ENCODE measurements around the gene PHF19.
A peak's percentile ranks its signal among the peaks of the same experiment; 100 is the strongest.

PHF19 gene

DNA sequence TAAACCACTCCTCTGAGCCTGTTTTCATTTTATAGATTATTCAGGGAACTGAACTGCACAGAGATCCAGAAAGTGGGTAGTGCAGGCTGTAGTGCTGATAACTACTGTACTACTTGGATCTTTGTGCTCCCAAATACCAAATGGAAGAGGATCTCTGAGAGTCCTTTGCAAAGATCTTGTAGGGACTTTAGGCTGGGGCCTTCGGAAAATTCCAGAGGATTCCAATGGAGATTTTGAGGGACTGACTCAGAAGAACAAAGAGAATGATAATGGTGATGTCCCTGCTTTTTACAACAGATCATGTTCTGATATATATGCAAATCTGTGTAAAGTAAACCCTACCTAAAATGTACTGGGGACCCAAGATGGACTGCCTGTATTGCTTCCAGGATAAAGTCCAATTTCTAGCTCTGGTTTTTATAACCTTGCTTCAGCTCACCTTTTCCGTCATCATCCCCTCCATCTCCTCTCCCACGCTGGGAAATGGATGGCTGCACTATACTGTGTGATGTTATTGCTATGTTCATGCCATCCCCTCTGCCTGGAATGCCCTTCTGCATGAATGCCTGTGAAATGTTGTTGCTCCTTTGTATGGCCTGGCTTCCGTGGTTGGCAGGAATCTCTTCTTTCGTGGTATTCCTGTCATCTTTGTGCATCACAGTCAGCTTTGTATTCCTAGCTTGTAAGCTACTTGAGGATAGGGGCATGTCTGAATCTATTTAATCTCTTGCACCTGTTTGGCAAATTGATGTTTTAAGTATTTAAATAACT, 24.6 kb downstream of the PHF19 start:
- no peak for DNase-seq (ENCODE audit: low read depth)

DNA sequence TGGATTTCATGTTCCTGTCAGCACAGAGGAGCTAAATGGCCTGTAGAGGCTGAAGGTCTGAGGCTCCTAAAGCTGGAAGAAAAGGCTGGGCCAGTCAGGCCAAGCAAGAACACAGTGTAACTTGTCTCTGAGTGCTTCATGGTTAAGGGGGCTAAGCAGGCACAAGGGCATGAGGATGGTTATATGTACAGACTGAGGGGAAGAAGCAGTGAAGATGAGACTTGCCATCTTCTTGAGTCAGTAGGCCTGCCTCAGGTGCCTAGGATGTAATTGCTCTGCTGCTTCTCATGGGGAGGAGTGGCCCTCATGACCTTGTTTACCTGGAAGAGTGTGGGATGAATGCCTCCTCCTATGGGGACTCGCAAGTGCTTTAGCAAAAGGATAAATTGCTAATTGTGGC, 25.5 kb downstream of the PHF19 start:
- DNase-seq (ENCODE audit: low read depth) = no peak

DNA sequence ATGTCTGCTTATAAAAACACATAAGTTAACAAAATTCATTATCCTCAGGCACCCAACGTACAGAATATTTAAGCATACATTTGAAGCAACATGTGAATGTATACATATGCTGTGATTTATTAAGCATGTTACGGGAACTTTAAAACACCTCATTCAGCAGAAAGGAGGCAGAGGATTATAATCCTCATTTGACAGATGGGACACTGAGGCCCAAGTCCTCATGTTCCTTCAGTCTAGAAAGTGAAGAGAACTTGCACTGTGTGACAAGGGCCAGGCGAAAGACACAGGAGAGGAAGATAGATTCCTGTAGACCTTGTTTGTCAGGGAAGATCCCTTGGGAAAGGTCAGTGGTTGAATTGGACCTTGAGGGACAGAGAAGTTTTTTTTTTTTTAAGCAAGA, 26.7 kb downstream of the PHF19 start:
- DNase-seq (ENCODE audit: low read depth) = no peak

DNA sequence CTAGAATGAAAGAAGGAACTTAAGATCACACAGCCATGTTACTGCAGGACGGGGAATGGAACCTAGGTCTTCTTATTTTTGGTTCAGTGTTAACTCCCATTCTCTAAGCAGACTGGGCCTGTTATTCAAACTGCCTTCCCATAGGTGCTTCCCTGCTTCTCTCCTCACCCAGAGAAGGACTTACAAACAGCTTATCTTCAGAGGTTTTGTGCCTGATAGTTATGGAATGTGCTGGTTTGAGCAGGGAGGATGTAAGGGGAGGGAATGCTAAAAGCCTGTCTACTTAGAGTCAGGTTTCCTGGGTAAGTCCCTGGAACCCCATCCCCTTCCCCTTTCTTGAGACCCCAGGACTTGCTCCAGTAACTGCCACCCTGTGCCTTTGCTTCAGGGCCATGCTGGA, 30.1 kb downstream of the PHF19 start:
- DNase-seq (ENCODE audit: low read depth) = no peak

DNA sequence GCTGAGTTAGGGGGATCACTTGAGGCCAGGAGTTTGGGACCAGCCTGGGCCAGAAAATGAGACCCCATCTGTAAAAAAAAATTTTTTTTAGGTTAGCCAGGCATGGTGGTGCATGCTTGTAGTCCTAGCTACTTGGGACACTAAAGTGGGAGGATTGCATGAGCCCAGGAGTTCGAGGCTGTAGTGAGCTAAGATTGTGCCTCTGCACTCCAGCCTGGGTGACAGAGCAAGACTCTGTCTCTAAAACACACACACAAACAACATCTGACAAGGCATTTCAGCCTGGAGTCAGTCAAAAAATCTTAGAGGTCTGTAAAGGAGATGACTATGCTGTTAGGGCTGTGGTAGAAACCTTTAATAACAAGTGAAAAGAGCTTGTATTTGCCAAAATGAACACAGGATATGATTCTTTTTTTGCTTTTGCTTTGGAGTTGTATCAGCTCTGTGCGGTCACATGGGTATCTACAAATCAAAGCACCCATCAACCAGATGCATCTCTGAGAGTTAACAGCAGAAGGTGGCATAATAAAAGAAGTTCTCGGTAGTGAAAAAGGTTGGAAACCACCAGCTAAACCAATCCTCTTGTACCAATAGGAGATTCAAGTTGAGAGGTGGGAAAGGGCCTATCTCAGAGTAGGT, 30.6 kb downstream of the PHF19 start:
- no peak for DNase-seq (ENCODE audit: low read depth)

DNA sequence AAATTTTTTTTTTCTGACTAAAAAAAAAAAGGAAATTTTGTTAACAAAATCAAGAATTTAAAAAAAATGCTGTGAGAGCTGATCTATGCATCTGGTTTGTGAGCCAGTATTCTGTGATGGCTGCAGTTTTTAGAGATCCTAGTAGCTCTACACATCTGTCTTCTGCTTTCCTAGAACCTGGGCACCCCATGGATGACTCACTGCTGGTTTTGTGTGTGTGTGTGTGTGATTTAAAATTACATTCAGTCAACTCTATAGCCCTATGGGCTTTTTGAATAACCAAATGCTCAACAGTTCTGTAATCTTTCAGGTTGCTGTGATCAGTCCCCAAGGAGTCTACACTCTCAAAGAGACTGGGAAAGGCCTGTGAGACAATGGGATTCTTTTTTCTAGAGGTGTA, 31.7 kb downstream of the PHF19 start:
- no peak for DNase-seq (ENCODE audit: low read depth)

DNA sequence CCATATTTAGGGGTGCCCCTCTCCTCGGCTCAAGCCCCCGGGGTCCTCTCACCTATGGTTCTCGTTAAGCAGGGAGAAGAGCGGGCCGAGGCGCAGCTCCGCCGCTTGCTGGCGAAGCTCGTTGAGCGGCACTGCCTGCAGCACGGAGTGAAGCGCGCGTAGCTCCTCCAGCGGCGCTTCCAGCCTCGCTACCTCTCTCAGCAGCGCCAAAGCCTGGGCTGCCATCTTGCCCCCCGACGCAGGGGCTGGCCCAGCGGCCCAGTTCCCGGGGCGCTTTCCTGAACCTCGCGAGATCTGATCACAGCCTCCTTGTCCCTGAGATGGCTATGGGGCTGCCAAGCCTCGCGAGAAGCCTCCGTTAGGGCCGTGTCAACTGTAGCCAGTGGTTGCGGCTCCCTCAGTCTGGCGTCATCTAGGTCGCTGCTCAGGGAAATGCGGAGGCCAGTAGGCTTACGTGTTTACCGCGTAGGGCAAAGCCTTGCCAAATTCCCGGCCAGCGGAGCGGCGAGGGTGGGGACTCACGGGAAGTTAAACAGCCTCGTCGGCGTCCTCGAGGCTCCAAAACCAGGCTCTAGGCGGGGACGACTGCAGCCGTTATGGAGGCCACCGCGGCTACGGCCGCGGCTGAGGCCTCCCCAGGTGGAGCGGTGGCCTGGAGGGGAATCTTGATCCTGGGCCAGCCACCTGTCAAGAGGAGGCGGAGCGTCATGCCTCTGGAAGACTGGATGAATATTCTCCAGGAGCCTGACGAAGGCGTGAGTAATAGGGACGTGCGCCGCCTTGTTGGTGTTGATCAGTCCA, 34.1 kb downstream of the PHF19 start, which contains the start of gene PSMD5:
Gene PSMD5, minus strand, starts transcription at position 238 of the 801 bp plus-strand sequence. Its CDS starts 13 bp downstream, at position 225.
- DNase-seq (ENCODE audit: low read depth) = peak; percentile 81

DNA sequence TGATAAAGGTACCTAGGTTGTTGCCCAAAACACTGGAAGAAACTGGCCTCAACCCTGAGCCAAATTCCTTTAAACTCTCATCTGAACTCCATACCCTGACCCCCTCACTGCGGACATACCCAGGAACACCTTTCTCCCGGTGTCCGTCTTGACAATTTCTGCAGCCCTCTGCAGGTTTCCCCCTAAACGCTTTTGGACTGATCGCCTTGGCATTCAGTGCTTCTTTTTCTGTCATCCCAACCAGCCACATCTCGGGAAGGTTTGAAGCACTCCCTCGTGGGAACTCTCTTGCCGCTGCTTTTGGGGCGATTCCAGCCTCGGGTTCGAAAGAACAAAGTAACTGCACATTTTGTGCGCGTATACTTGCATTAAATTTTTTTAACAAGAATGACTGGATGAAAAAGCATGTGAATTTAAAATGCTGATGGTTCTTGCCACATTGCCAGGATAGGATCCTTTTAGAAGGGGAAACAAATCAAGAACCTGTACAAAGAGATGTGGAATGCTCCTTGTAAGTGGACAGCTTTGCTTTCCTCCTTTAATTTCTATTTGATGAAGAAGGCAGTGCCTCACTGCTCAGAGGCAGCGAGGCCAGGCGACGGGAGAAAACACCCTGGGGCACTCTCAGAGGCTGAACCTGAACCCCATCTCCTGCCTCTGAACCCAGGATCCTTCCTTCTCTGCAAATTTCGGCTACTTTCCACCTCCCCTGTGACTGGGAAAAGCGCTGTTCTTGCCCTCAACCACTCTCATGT, 34.9 kb downstream of the PHF19 start:
- no peak for DNase-seq (ENCODE audit: low read depth)

DNA sequence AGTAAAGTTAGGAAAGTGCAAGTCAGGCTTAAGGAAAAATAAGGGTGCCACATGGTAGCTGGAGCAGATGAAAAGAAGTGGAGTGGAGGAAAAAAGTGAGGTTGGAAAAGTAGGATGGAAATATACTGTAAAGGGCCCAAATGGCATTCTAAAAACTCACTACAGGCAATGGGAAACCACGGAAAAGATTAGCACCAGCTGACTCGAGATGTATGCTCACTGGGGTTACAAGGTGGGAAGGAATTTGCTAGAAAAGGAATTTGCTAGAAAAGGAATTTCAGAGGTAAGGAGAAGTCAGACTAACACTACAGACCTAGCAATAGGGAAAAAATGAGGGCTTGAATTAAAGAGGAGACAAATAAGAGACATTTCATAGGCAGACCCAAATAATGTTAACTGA, 37.8 kb downstream of the PHF19 start:
- DNase-seq (ENCODE audit: low read depth) = no peak

DNA sequence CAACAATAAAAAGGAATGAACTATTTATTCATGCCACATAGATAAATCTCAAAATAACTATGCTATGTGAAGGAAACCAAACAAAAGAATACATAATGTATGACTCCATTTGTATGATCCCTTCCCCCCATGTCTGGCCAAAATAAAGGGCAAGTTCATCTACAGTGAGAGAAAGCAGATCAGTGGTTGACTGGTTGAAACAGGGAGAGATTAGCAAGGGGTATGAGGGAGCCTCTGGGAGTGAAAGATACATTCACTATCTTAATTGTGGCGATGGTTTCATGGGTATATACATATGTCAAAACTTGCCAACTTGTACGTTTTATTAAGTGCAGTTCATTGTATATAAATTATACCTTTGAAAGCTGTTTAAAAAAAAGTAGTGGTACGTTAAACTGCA, 39.1 kb downstream of the PHF19 start:
- DNase-seq (ENCODE audit: low read depth) = no peak

DNA sequence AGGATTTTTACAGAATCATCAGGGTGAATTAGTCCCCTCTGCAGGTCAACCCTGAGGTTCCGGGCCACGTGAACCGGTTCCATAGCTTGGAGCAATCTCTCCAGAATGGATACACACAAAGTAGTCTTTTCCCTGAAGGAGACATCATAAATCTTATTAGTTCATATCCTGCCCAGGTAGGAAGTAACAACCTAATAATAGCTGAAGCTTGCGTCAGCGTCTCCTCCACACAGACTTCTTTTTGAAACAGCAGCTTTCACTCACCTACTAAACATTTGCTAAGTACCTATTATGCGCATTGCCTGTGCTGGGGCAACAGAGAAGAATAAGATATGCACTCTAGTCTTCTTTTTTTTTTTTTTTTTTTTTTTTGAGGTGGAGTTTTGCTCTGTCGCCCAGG, 43.7 kb downstream of the PHF19 start:
- no peak for DNase-seq (ENCODE audit: low read depth)

DNA sequence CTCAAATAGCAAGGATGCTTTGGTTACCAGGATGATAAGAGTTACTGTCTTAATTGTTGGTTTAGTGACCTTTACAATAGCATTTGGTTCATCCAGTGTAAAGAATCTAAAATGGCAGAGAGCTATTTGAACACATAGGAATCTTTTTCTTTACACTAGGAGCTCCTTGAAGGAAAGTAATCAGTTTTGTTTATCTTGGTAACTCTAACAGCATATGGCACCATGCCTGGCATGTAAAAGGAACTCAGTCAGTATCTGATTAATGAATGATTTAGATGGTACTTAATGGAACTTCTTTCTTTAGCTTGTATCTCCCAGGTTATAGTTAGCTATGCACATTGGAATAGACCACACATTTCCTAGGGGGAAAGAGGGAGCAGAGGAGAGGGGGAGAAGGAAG, 44.2 kb downstream of the PHF19 start:
- no peak for DNase-seq (ENCODE audit: low read depth)

DNA sequence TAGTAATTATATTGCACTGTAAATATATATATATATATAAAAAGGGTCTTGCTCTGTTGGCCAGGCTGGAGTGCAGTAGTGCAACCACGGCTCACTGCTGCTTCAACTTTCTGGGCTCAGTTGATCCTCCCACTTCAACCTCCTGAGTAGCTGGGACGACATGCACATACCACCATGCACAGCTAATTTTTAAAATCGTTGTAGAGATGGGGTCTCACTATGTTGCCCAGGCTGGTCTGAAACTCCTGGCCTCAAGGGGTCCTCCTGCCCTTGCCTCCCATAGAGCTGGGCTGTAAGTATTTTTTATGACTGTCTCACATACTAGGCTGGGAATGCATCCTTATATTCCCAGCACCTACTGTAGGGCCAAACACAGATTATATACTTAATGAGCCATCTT, 46.1 kb downstream of the PHF19 start:
- no peak for DNase-seq (ENCODE audit: low read depth)

DNA sequence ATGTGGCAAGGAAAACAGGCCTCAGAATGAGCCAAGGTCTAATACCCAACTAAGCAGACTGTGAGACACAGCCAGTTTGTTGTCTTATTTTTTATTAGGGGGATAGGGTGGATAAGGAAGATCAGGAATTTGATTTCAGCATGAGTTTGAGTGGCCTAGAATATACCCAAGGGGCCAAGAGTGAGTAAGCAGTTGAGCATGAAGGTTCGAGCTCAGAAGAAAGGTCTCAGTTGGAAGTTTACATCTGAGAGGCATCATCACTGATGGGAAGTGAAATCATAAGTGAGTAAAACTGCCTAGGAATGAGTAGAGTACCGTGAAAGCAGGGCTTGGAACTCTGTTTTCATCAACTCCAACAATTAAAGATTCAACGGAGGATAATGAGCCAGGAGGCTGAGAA, 46.8 kb downstream of the PHF19 start:
- no peak for DNase-seq (ENCODE audit: low read depth)

DNA sequence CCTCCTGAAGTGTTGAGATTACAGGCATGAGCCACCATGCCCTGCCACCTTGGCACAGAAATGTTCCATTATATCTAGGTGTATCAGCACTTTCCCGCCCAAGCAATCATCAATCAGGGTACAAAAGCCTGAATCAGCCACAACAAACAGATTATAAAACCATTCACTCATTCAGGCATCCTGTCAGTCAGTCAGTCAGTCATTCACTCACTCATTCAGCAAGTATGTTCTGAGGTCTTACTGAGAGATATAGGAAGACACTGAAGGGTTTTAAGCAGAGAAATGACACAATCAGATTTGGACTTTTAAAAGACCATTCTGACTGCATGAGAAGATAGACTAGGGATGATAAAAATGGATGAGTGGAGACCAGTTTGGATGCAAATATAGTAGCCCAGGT, 47.3 kb downstream of the PHF19 start:
- DNase-seq (ENCODE audit: low read depth) = no peak

DNA sequence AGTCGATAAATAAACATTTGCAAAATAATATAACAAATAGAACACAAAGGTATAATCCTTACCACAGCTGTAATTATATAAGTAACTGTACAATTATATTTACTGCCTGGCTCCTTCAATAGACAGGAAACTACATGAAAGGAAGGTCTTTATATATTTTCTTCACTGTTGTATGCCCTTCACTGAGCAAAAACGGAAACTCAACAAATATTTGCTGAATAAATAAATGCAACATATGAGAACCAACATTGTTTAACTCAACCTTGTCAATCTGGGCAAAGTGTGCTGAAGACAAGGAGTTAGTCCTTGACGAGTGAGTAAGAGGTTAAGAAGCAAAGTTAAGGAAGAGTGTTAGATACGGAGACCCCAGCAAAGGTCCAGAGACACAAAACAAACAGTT, 56.9 kb downstream of the PHF19 start:
- no peak for DNase-seq (ENCODE audit: low read depth)

DNA sequence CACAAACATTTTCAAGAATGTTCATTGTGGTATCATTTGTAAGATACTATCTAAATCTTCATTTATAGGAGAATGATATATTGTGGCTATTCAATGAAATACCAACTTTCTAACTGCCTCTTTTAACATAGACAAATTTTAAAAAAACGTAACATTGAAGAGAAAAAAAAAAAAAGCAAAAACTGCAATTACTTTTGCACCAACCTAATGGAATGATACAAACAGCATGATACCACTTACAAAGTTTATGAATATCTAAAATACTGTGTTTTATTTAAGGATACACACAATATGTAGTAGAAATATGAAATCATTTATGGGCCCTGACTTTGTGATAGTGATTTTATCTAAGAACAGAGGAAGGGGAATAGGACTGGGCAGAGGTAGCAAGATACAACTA, 58.4 kb downstream of the PHF19 start:
- no peak for DNase-seq (ENCODE audit: low read depth)

DNA sequence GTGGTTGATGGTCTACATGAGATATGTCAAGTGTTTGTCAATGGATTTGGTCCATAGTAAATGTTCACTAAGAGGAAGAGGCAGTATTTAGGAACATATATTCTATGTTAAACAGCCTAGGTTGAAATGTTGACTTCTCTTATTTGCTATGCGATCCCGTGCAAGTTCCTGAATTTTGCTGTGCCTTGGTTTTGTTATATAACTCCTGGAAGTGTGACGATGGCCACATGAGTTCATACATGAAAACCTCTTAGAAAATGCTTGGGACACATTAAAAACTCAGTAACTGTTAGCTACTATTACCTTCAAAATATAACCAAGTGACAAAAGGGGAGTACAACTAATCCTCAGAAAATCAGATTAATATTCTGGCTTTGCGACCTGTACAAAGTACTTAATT, 61.9 kb downstream of the PHF19 start:
- DNase-seq (ENCODE audit: low read depth) = no peak

DNA sequence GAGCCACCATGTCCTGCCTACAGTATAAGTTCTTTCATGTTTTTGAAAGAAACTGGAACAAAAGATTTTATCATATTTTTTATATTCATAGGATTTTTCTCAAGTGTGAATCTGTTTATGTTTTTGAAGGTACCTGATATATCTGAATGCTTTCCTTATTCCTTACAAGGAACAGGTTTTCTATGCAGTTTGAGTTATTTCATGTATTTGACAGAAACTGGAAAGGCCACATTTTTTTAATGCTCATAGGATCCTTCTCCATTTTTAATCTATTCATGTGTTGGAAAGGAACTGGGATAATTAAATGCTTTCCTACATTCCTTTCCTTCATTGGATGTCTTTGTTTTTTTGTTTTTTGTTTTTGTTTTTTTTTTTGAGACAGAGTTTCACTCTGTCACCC, 68.1 kb downstream of the PHF19 start:
- DNase-seq (ENCODE audit: low read depth) = no peak

DNA sequence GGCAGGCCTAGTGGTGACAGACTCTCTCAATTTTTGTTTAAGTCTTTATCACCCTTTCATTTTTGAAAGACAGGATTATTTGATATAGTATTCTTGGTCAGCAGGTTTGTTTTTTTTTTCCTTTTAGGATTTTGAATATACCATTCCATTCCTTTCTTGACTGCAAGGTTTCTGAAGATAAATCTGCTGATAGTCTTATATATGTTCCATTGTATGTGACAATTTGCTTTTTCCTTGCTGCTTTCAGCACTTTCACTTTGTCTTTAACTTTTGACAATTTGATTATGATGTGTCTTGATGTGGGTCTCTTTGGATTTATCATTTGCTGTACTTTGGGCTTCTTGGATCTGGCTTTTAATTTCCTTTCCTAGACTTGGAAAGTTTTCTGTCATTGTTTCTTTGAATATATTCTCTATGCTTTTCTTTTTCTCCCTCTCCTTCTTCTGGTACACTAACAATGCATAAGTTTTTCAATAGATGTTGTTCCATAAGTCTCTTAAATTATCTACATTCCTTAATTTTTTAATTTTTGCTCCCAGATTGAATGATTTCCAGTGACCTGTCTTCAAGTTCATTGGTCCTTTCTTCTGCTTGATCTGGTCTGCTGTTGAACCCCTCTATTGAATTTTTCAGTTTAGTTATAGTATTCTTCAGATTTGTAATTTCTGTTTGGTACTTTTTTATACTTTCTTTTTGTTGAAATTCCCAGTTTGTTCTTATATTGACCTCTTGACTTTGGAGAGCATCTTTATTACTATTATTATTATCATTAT, 69.2 kb downstream of the PHF19 start:
- no peak for DNase-seq (ENCODE audit: low read depth)

Data from GM04503 (cell line).